SK-N-SH (cell line): Measurements from ENCODE around the gene KNL1. TPM values are rescaled to one million over a fixed set of nuclear protein-coding genes. Genes with fewer than 3 reads are reported as not detected.

Source experiments
- CTCF ChIA-PET: fragments of 300-600, 350-600 bp; formaldehyde crosslinking; extraction: SDS; loops from one replicate; lab custom pipeline; 2021; lab: Yijun Ruan, JAX
- POLR2A ChIA-PET: fragments of 350-600 bp; sonication (Branson Sonifier 250); formaldehyde crosslinking; extraction: SDS; loops from one replicate; lab custom pipeline; 2020; ENCODE audit warnings: antibody characterized with exemption, inconsistent platforms; lab: Yijun Ruan, JAX
- DNase-seq: peaks from one replicate; pipeline ENCODE4 v3.0.0; 2012
- H2AFZ ChIP-seq: fragments of 200-600 bp; sonication (generic); 2 replicates; pipeline ENCODE4 v1.8.1; 2016; ENCODE audit warnings: antibody characterized with exemption, mild to moderate bottlenecking, low read depth
- H3F3A ChIP-seq: fragments of 200-600 bp; sonication (generic); replicated peaks from 2 replicates; pipeline ENCODE3; 2016; ENCODE audit warnings: antibody characterized with exemption, mild to moderate bottlenecking; ENCODE audit not compliant: insufficient read depth
- H3K27ac ChIP-seq, 2 experiments: fragments of 200-500 bp in 1 of 2; fragments of 200-600 bp in 1 of 2; sonication (Bioruptor generic) in 1 of 2; sonication (generic), shearing (Covaris generic) in 1 of 2; 2 replicates each; pipeline versions ENCODE4 v1.5.1 to v1.6.1; 2014 to 2016; ENCODE audit warnings: low read depth in 2 of 2, inconsistent platforms in 1 of 2, low read length in 1 of 2, mild to moderate bottlenecking in 1 of 2, mixed read lengths in 1 of 2
- H3K27me3 ChIP-seq: fragments of 200-600 bp; sonication (generic), shearing (Covaris generic); 2 replicates; pipeline ENCODE4 v1.6.1; 2016; ENCODE audit warnings: mixed run types; ENCODE audit not compliant: insufficient read depth
- H3K36me3 ChIP-seq, 2 experiments: fragments of 200-500 bp in 1 of 2; fragments of 200-600 bp in 1 of 2; sonication (Bioruptor generic) in 1 of 2; sonication (generic) in 1 of 2; replicated peaks in 1 of 2; 2 replicates each; pipeline versions ENCODE3 to v1.5.1; 2014 to 2016; ENCODE audit warnings: low read length in 1 of 2, mild to moderate bottlenecking in 1 of 2; ENCODE audit not compliant: insufficient read depth in 2 of 2, control insufficient read depth in 1 of 2
- H3K4me1 ChIP-seq, 2 experiments: fragments of 200-500 bp in 1 of 2; fragments of 200-600 bp in 1 of 2; sonication (Bioruptor generic) in 1 of 2; sonication (generic), shearing (Covaris generic) in 1 of 2; 2 replicates each; pipeline versions ENCODE4 v1.5.1 to v1.6.1; 2014 to 2016; ENCODE audit warnings: low read depth in 1 of 2, low read length in 1 of 2, mixed run types in 1 of 2; ENCODE audit not compliant: insufficient read depth in 2 of 2, control insufficient read depth in 1 of 2
- H3K4me2 ChIP-seq: fragments of 200-600 bp; sonication (generic), shearing (Covaris generic); 2 replicates; pipeline ENCODE4 v1.6.1; 2017; ENCODE audit warnings: mixed run types
- H3K4me3 ChIP-seq, 2 experiments: fragments of 200-500 bp in 1 of 2; fragments of 200-600 bp in 1 of 2; sonication (Bioruptor generic) in 1 of 2; sonication (generic), shearing (Covaris generic) in 1 of 2; 2 replicates each; pipeline versions ENCODE4 v1.5.1 to v1.8.1; 2014 to 2016; ENCODE audit warnings: low read depth in 2 of 2, inconsistent platforms in 1 of 2, low read length in 1 of 2, mild to moderate bottlenecking in 1 of 2, mixed read lengths in 1 of 2, moderate library complexity in 1 of 2
- H3K79me2 ChIP-seq: fragments of 200-600 bp; sonication (generic); 2 replicates; pipeline ENCODE4 v1.8.1; 2017; ENCODE audit warnings: mild to moderate bottlenecking; ENCODE audit not compliant: insufficient read depth
- H3K9ac ChIP-seq: fragments of 200-600 bp; sonication (generic); 2 replicates; pipeline ENCODE4 v1.6.1; 2017; ENCODE audit warnings: mixed run types
- H3K9me2 ChIP-seq: fragments of 200-600 bp; sonication (generic); 2 replicates; pipeline ENCODE4 v1.6.1; 2017; ENCODE audit warnings: mixed run types
- H3K9me3 ChIP-seq: fragments of 200-600 bp; sonication (generic); 2 replicates; pipeline ENCODE4 v1.6.1; 2017; ENCODE audit warnings: mixed run types, mild to moderate bottlenecking, moderate library complexity
- H4K20me1 ChIP-seq: fragments of 200-600 bp; sonication (generic); 2 replicates; pipeline ENCODE4 v1.6.1; 2017; ENCODE audit warnings: mild to moderate bottlenecking, mixed run types; ENCODE audit not compliant: insufficient read depth
- CHD2 ChIP-seq: fragments of 150-350 bp; IDR thresholded peaks from 2 replicates; pipeline ENCODE4 v1.6.1; 2018; ENCODE audit warnings: low read length; ENCODE audit not compliant: partially characterized antibody
- CTCF ChIP-seq: fragments of 200-600 bp; sonication (generic); IDR thresholded peaks from 2 replicates; pipeline ENCODE4 v1.6.1; 2017; ENCODE audit warnings: antibody characterized with exemption, mild to moderate bottlenecking, moderate library complexity
- EZH2phosphoT487 ChIP-seq: fragments of 200-600 bp; sonication (generic); IDR thresholded peaks from 2 replicates; pipeline ENCODE4 v1.6.1; 2017; ENCODE audit warnings: low read depth, mixed run types, mild to moderate bottlenecking, antibody characterized with exemption, moderate library complexity, borderline replicate concordance
- GABPA ChIP-seq: IDR thresholded peaks from 2 replicates; pipeline ENCODE4 v1.4.0; 2012; ENCODE audit warnings: low read depth, mild to moderate bottlenecking
- GATA2 ChIP-seq: sonication (generic); formaldehyde crosslinking; IDR thresholded peaks from 2 replicates; pipeline ENCODE4 v1.5.0; 2020; ENCODE audit warnings: mild to moderate bottlenecking, missing genetic modification reagents
- JUND ChIP-seq: IDR thresholded peaks from 2 replicates; pipeline ENCODE4 v1.4.0; 2012
- NRF1 ChIP-seq: IDR thresholded peaks from 2 replicates; pipeline ENCODE4 v1.6.1; 2012; ENCODE audit warnings: low read depth, mild to moderate bottlenecking, low read length
- RAD21 ChIP-seq: IDR thresholded peaks from 2 replicates; pipeline ENCODE4 v1.6.1; 2012; ENCODE audit warnings: mild to moderate bottlenecking, low read length
- TAF1 ChIP-seq: IDR thresholded peaks from 2 replicates; pipeline ENCODE4 v1.6.1; 2012; ENCODE audit warnings: low read depth, mild to moderate bottlenecking, low read length, moderate library complexity, borderline replicate concordance
- TCF12 ChIP-seq: IDR thresholded peaks from 2 replicates; pipeline ENCODE4 v1.4.0; 2012
- WGBS: methylation state at CpG from one replicate; pipeline ENCODE4 v1.1.6; 2017; ENCODE audit warnings: low lambda C conversion rate; 5-methylcytosine and 5-hydroxymethylcytosine counted together
- polyA plus RNA-seq, 3 experiments: library from polyadenylated mRNA; depleted of rRNA; stranded (reverse); fragments of >200 nt; gene quantifications; 2 replicates each; pipeline ENCODE4 v1.2.3, GENCODE V29; 2012
- TF ChIP-seq, protein P1 (sequence below): IDR thresholded peaks from 2 replicates; pipeline ENCODE4; 2012
- TF ChIP-seq, protein P2 (sequence below): IDR thresholded peaks from 2 replicates; pipeline ENCODE4 v1.4.0; 2012; ENCODE audit warnings: low read depth

The KNL1 gene
- polyA plus RNA-seq, 1 of the 3 experiments (the other 2 are of a cell fraction), result 1.6 TPM

DNA sequence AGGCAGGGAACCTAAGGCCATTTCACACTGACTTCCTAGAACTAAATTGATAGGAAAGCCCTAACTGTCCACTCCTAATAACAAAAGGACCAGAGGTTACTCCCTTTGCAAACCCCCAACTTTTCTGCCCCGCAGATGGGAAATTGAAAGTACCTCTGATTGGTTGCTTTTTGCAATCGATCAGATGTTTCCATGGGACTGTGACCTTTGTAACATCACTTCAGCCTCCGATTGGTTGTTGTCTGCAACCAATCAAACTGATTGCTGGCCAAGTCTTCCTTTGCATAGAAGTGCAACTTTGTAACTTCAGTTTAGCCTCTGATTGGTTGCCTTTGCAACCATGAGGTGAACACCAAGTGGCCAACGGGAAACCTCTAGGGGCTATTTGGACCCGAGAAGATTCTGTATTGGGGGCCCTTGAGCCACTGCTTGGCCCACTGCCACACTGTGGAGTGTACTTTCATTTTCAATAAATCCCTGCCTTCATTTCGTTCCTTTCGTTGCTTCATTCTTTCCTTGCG lies 11.3 kb upstream of the KNL1 start:
- ChIA-PET POLR2A (interaction anchor here (1.4 kb wide), 1 partner anchor 14 kb away, joined by 4 read pairs; the partner anchor contains the start of gene RPUSD2), CTCF (no interaction called here)
- H3F3A ChIP-seq, result peaks cover 6% of the 10 kb centered on the region
- no peaks in the 10 kb centered on the region for H3K36me3 ChIP-seq
- H4K20me1 ChIP-seq, result no peaks in the 10 kb centered on the region
- H3K9me2 ChIP-seq, result no peaks in the 10 kb centered on the region
- H3K27me3 ChIP-seq, result no peaks in the 10 kb centered on the region
- H2AFZ ChIP-seq, result no peak overlapping the region
- no peaks in the 10 kb centered on the region for H3K79me2 ChIP-seq
- H3K9me3 ChIP-seq, result no peaks in the 10 kb centered on the region
- no peak for DNase-seq
- H3K4me3 ChIP-seq, result no peak overlapping the region
- WGBS, result 67% methylated on average over 8 of the region's 8 CpGs
- no peak for TF ChIP-seq RAD21
- TF ChIP-seq, protein P1, sequence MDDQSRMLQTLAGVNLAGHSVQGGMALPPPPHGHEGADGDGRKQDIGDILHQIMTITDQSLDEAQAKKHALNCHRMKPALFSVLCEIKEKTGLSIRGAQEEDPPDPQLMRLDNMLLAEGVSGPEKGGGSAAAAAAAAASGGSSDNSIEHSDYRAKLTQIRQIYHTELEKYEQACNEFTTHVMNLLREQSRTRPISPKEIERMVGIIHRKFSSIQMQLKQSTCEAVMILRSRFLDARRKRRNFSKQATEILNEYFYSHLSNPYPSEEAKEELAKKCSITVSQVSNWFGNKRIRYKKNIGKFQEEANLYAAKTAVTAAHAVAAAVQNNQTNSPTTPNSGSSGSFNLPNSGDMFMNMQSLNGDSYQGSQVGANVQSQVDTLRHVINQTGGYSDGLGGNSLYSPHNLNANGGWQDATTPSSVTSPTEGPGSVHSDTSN, result no peak
- no peak for TF ChIP-seq JUND
- no peak for TF ChIP-seq GATA2 (CRISPR knock-in tag)
- no peak for TF ChIP-seq CTCF
- TF ChIP-seq GABPA, result no peak
- no peak for TF ChIP-seq EZH2phosphoT487
- TF ChIP-seq TAF1, result no peak
- TF ChIP-seq NRF1, result no peak
- TF ChIP-seq, all 33 proteins: peak for 0
- Histone ChIP-seq H3K4me1 (no peaks in the 10 kb centered on the region), H3K27ac (no peak overlapping the region), H3K4me2 (no peak overlapping the region), H3K9ac (no peak overlapping the region)

- Histone ChIP-seq H3F3A (peaks cover 6% of the 10 kb centered on the region), H3K36me3 (no peaks in the 10 kb centered on the region), H3K79me2 (no peaks in the 10 kb centered on the region), H4K20me1 (no peaks in the 10 kb centered on the region), H3K27me3 (no peaks in the 10 kb centered on the region)
- WGBS, result 47% methylated on average over 2 of the region's 2 CpGs
- DNase-seq, result no peak
- POLR2A ChIA-PET, result no interaction called here
- TF ChIP-seq GATA2 (CRISPR knock-in tag) (no peak), RAD21 (no peak), TCF12 (no peak), CHD2 (no peak)
- TF ChIP-seq, protein P2, sequence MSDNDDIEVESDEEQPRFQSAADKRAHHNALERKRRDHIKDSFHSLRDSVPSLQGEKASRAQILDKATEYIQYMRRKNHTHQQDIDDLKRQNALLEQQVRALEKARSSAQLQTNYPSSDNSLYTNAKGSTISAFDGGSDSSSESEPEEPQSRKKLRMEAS, result no peak
- TF ChIP-seq, all 33 proteins: peak for 0
- Histone ChIP-seq H3K4me3 (no peak overlapping the region), H3K9ac (no peak overlapping the region), H3K9me3 (no peaks in the 10 kb centered on the region), H3K27ac (no peak overlapping the region), H3K4me1 (no peaks in the 10 kb centered on the region), H3K9me2 (no peaks in the 10 kb centered on the region), H2AFZ (no peak overlapping the region), H3K4me2 (no peak overlapping the region)
- CTCF ChIA-PET, result no interaction called here
These were observed 9.9 kb upstream of the KNL1 start for GRCh38 chr15:40584191-40584590.
